ENCODE measurements around the gene LENG1. TPM values are rescaled to one million over a fixed set of nuclear protein-coding genes. Genes with fewer than 3 reads are reported as not detected.
"Not testable (repeated sequence)": the region's sequence is repeated elsewhere in the genome, so short reads cannot be mapped to it uniquely, and the experiment has no call there.

LENG1 gene
- total RNA-seq, 2 experiments from 2014 or later: 7.6 to 9.1 TPM

- H3K27me3 Mint-ChIP-seq; H3K27ac Mint-ChIP-seq; H3K4me3 Mint-ChIP-seq; H3K36me3 Mint-ChIP-seq (ENCODE audit: low read depth); H3K4me1 Mint-ChIP-seq; H3K9me3 Mint-ChIP-seq; DNase-seq; POLR2A ChIA-PET: not testable (repeated sequence)
- CTCF ChIA-PET: interaction anchor here (3.9 kb wide), 1 partner anchor 16 kb away, joined by 27 read pairs; the partner anchor contains the start of gene MBOAT7
Measured at GRCh38 chr19:54171736-54172431, 12.4 kb upstream of the LENG1 start.

GRCh38 chr19:54169149-54169740 lies 9.7 kb upstream of the LENG1 start:
- Mint-ChIP-seq H3K9me3 (no peaks in the 10 kb centered on the region), H3K36me3 (ENCODE audit: low read depth) (no peaks in the 10 kb centered on the region), H3K4me1 (peaks cover 17% of the 10 kb centered on the region), H3K4me3 (no peak overlapping the region), H3K27me3 (no peaks in the 10 kb centered on the region), H3K27ac (no peak overlapping the region)
- ChIA-PET POLR2A (no interaction called here), CTCF (interaction anchor here (0.5 to 3.9 kb wide), 8 partner anchors 10 to 824 kb away, joined by 3 to 27 read pairs (median 5); partner anchors contain the start of genes CNOT3, LENG1 and MBOAT7)
- DNase-seq: no peak

GRCh38 chr19:54168174-54168917 lies 8.8 kb upstream of the LENG1 start:
- ChIA-PET CTCF (interaction anchor here (0.5 to 3.9 kb wide), 8 partner anchors 9 to 825 kb away, joined by 3 to 27 read pairs (median 5); partner anchors contain the start of genes CNOT3, LENG1 and MBOAT7), POLR2A (no interaction called here)
- H3K36me3 Mint-ChIP-seq (ENCODE audit: low read depth): no peaks in the 10 kb centered on the region
- H3K27ac Mint-ChIP-seq: no peak overlapping the region
- peaks cover 23% of the 10 kb centered on the region for H3K4me1 Mint-ChIP-seq
- no peaks in the 10 kb centered on the region for H3K27me3 Mint-ChIP-seq
- DNase-seq: peak; percentile 89
- H3K9me3 Mint-ChIP-seq: no peaks in the 10 kb centered on the region
- H3K4me3 Mint-ChIP-seq: no peak overlapping the region

GRCh38 chr19:54165222-54165621 lies 5.7 kb upstream of the LENG1 start:
- no peaks in the 10 kb centered on the region for H3K27me3 Mint-ChIP-seq
- DNase-seq: no peak
- H3K36me3 Mint-ChIP-seq (ENCODE audit: low read depth): peaks cover 3% of the 10 kb centered on the region
- no peak overlapping the region for H3K27ac Mint-ChIP-seq
- no peak overlapping the region for H3K4me3 Mint-ChIP-seq
- POLR2A ChIA-PET: no interaction called here
- no peaks in the 10 kb centered on the region for H3K9me3 Mint-ChIP-seq
- CTCF ChIA-PET: interaction anchor here (1.1 kb wide), 1 partner anchor 24 kb away, joined by 3 read pairs; the partner anchor contains the start of gene MBOAT7
- H3K4me1 Mint-ChIP-seq: peaks cover 46% of the 10 kb centered on the region

GRCh38 chr19:54164369-54165068 lies 5.0 kb upstream of the LENG1 start:
- CTCF ChIA-PET: interaction anchor here (0.6 to 1.5 kb wide), 4 partner anchors 19 to 217 kb away, joined by 3 to 4 read pairs (median 4); partner anchors contain the start of gene MBOAT7
- H3K4me1 Mint-ChIP-seq: peaks cover 49% of the 10 kb centered on the region

GRCh38 chr19:54162884-54163283 lies 3.4 kb upstream of the LENG1 start:
- Mint-ChIP-seq H3K4me1 (peaks cover 48% of the 10 kb centered on the region), H3K27ac (peak overlapping the region; percentile 91), H3K4me3 (peak overlapping the region; percentile 83), H3K27me3 (no peaks in the 10 kb centered on the region), H3K36me3 (ENCODE audit: low read depth) (peaks cover 9% of the 10 kb centered on the region), H3K9me3 (no peaks in the 10 kb centered on the region)
- CTCF ChIA-PET: no interaction called here
- DNase-seq: no peak
- POLR2A ChIA-PET: no interaction called here

More at GRCh38 chr19:54164369-54165068, 5.0 kb upstream of the LENG1 start:
- POLR2A ChIA-PET: no interaction called here
- Mint-ChIP-seq H3K9me3 (no peaks in the 10 kb centered on the region), H3K36me3 (ENCODE audit: low read depth) (peaks cover 3% of the 10 kb centered on the region), H3K27me3 (no peaks in the 10 kb centered on the region), H3K4me3 (peak overlapping the region; percentile 74), H3K27ac (peak overlapping the region; percentile 69)
- peak; percentile 74 for DNase-seq

GRCh38 chr19:54162241-54162805 lies 2.8 kb upstream of the LENG1 start:
- peak overlapping the region; percentile 96 for H3K4me3 Mint-ChIP-seq
- POLR2A ChIA-PET: no interaction called here
- peak; percentile 86 for DNase-seq
- peak overlapping the region; percentile 91 for H3K27ac Mint-ChIP-seq
- no peaks in the 10 kb centered on the region for H3K27me3 Mint-ChIP-seq
- H3K36me3 Mint-ChIP-seq (ENCODE audit: low read depth): peaks cover 12% of the 10 kb centered on the region
- peaks cover 48% of the 10 kb centered on the region for H3K4me1 Mint-ChIP-seq
- CTCF ChIA-PET: no interaction called here
- H3K9me3 Mint-ChIP-seq: no peaks in the 10 kb centered on the region

- CTCF ChIA-PET: interaction anchor here (0.6 kb wide), 1 partner anchor 9 kb away, joined by 4 read pairs; no protein-coding TSS in a partner anchor
- peak overlapping the region; percentile 99 for H3K27ac Mint-ChIP-seq
Measured at GRCh38 chr19:54160854-54161253, 1.3 kb upstream of the LENG1 start.

GRCh38 chr19:54160182-54160811 lies 776 bp upstream of the LENG1 start:
- Mint-ChIP-seq H3K9me3 (no peaks in the 10 kb centered on the region), H3K27me3 (no peaks in the 10 kb centered on the region), H3K36me3 (ENCODE audit: low read depth) (peaks cover 25% of the 10 kb centered on the region), H3K4me1 (peaks cover 53% of the 10 kb centered on the region), H3K4me3 (peak overlapping the region; percentile 96), H3K27ac (peak overlapping the region; percentile 99)
- DNase-seq: peak; percentile 21
- CTCF ChIA-PET: interaction anchor here (0.6 to 2.3 kb wide), 3 partner anchors 8 to 17 kb away, joined by 3 to 9 read pairs (median 4); no protein-coding TSS in a partner anchor
- POLR2A ChIA-PET: interaction anchor here (0.6 to 1.1 kb wide), 2 partner anchors 23 kb away, joined by 3 to 7 read pairs; partner anchors contain the start of gene CNOT3

More at GRCh38 chr19:54160854-54161253, 1.3 kb upstream of the LENG1 start:
- H3K9me3 Mint-ChIP-seq: no peaks in the 10 kb centered on the region
- peak overlapping the region; percentile 96 for H3K4me3 Mint-ChIP-seq
- POLR2A ChIA-PET: interaction anchor here (0.6 kb wide), 1 partner anchor 24 kb away, joined by 3 read pairs; no protein-coding TSS in a partner anchor
- H3K4me1 Mint-ChIP-seq: peaks cover 54% of the 10 kb centered on the region
- no peaks in the 10 kb centered on the region for H3K27me3 Mint-ChIP-seq
- peaks cover 23% of the 10 kb centered on the region for H3K36me3 Mint-ChIP-seq (ENCODE audit: low read depth)
- no peak for DNase-seq

- Mint-ChIP-seq H3K4me1 (peaks cover 58% of the 10 kb centered on the region), H3K4me3 (peak overlapping the region; percentile 96), H3K27me3 (no peaks in the 10 kb centered on the region), H3K9me3 (no peaks in the 10 kb centered on the region), H3K36me3 (ENCODE audit: low read depth) (peaks cover 39% of the 10 kb centered on the region), H3K27ac (peak overlapping the region; percentile 99)
- ChIA-PET CTCF (interaction anchor here (0.5 to 2.3 kb wide), 6 partner anchors 10 to 47 kb away, joined by 3 to 9 read pairs (median 4); partner anchors contain the start of gene CNOT3), POLR2A (interaction anchor here (0.9 to 1.1 kb wide), 2 partner anchors 22 to 42 kb away, joined by 3 to 7 read pairs; partner anchors contain the start of gene CNOT3)
- peak; percentile 46 for DNase-seq
Measured at GRCh38 chr19:54158812-54159351, 639 bp downstream of the LENG1 start.

- Mint-ChIP-seq H3K4me1 (peaks cover 50% of the 10 kb centered on the region), H3K9me3 (no peaks in the 10 kb centered on the region), H3K27ac (peak overlapping the region; percentile 76), H3K27me3 (no peaks in the 10 kb centered on the region), H3K4me3 (peak overlapping the region; percentile 32), H3K36me3 (ENCODE audit: low read depth) (peaks cover 51% of the 10 kb centered on the region)
- POLR2A ChIA-PET: no interaction called here
- no peak for DNase-seq
- CTCF ChIA-PET: interaction anchor here (3.0 kb wide), 1 partner anchor 13 kb away, joined by 12 read pairs; no protein-coding TSS in a partner anchor
Measured at GRCh38 chr19:54156953-54157352, 2.6 kb downstream of the LENG1 start.

Measured in activated CD4-positive, alpha-beta T cell treated with anti-CD3 and anti-CD28 coated beads, Interleukin-2, amount 10 ng/mL, durations not matched to agents 7 days and 5 days (primary cell).